HEK293 (cell line): ENCODE data around the gene APOL4.

Experiments used
- ATF2 ChIP-seq: fragments of 450-650 bp; formaldehyde crosslinking; IDR thresholded peaks from 2 replicates; pipeline ENCODE4 v1.5.1; 2016; ENCODE audit warnings: missing biosample characterization, missing genetic modification characterization, low read depth
- CTCF ChIP-seq: fragments of 450-650 bp; formaldehyde crosslinking; IDR thresholded peaks from 2 replicates; pipeline ENCODE4 v1.5.1; 2016; ENCODE audit warnings: missing biosample characterization, missing genetic modification characterization
- ELK4 ChIP-seq: IDR thresholded peaks from 2 replicates; pipeline ENCODE4 v1.6.1; 2011; ENCODE audit warnings: mild to moderate bottlenecking, low read depth, low read length, borderline replicate concordance
- GLI2 ChIP-seq: fragments of 450-650 bp; formaldehyde crosslinking; IDR thresholded peaks from 2 replicates; pipeline ENCODE4; 2017; ENCODE audit warnings: missing biosample characterization, missing genetic modification characterization, low read depth, borderline replicate concordance
- PRDM10 ChIP-seq: fragments of 450-650 bp; formaldehyde crosslinking; IDR thresholded peaks from 2 replicates; pipeline ENCODE4 v1.5.1; 2016; ENCODE audit warnings: missing biosample characterization, missing genetic modification characterization
- ZBTB10 ChIP-seq: fragments of 450-650 bp; formaldehyde crosslinking; IDR thresholded peaks from 2 replicates; pipeline ENCODE4 v1.5.1; 2016; ENCODE audit warnings: missing biosample characterization, missing genetic modification characterization
- ZBTB17 ChIP-seq: fragments of 450-650 bp; formaldehyde crosslinking; IDR thresholded peaks from 2 replicates; pipeline ENCODE4 v1.5.1; 2016; ENCODE audit warnings: missing biosample characterization, missing genetic modification characterization
- ZBTB21 ChIP-seq: fragments of 450-650 bp; formaldehyde crosslinking; IDR thresholded peaks from 2 replicates; pipeline ENCODE4 v1.5.1; 2017; ENCODE audit warnings: missing biosample characterization, missing genetic modification characterization
- ZBTB44 ChIP-seq: fragments of 450-650 bp; IDR thresholded peaks from 2 replicates; pipeline ENCODE4 v1.5.1; 2018; ENCODE audit warnings: missing biosample characterization, mild to moderate bottlenecking, missing genetic modification characterization
- ZNF175 ChIP-seq: fragments of 450-650 bp; formaldehyde crosslinking; IDR thresholded peaks from 2 replicates; pipeline ENCODE4 v1.5.1; 2016; ENCODE audit warnings: missing biosample characterization, missing genetic modification characterization
- ZNF239 ChIP-seq: fragments of 450-650 bp; formaldehyde crosslinking; IDR thresholded peaks from 2 replicates; pipeline ENCODE4 v1.5.1; 2016; ENCODE audit warnings: missing biosample characterization, missing genetic modification characterization
- ZNF354C ChIP-seq: fragments of 450-650 bp; formaldehyde crosslinking; IDR thresholded peaks from 2 replicates; pipeline ENCODE4 v1.5.1; 2016; ENCODE audit warnings: missing biosample characterization, missing genetic modification characterization, low read depth, borderline replicate concordance
- ZNF404 ChIP-seq: fragments of 450-650 bp; formaldehyde crosslinking; IDR thresholded peaks from 2 replicates; pipeline ENCODE4 v1.5.1; 2017; ENCODE audit warnings: missing biosample characterization, missing genetic modification characterization
- ZNF664 ChIP-seq: fragments of 450-650 bp; formaldehyde crosslinking; IDR thresholded peaks from 2 replicates; pipeline ENCODE4 v1.5.1; 2016; ENCODE audit warnings: missing biosample characterization, missing genetic modification characterization
- ZNF777 ChIP-seq: fragments of 450-650 bp; formaldehyde crosslinking; IDR thresholded peaks from 2 replicates; pipeline ENCODE4 v1.5.1; 2017; ENCODE audit warnings: missing biosample characterization, missing genetic modification characterization, borderline replicate concordance

The APOL4 gene

GRCh38 chr22:36221799-36222751, 20.5 kb upstream of the APOL4 start (continued):
- TF ChIP-seq ZBTB44, result no peak
- TF ChIP-seq ZNF354C, result no peak
- no peak for TF ChIP-seq GLI2 (tag by site-specific recombination)
- TF ChIP-seq ZNF404 (tag by site-specific recombination), result no peak
- 0 out of 2 replicates have a peak, but pooled peaks have one; percentile 42 for TF ChIP-seq PRDM10 (tag by site-specific recombination)
- no peak for TF ChIP-seq ELK4
- peak; percentile 82 for TF ChIP-seq CTCF (tag by site-specific recombination)
- no peak for TF ChIP-seq ZNF777 (tag by site-specific recombination)
- TF ChIP-seq ZBTB21 (tag by site-specific recombination), result no peak
- TF ChIP-seq ZNF664 (tag by site-specific recombination), result no peak
- no peak for TF ChIP-seq ZNF239 (tag by site-specific recombination)
- no peak for TF ChIP-seq ATF2
- 0 out of 2 replicates have a peak, but pooled peaks have one; percentile 33 for TF ChIP-seq ZBTB17 (tag by site-specific recombination)
- no peak for TF ChIP-seq ZNF175 (tag by site-specific recombination)
- no peak for TF ChIP-seq ZBTB10 (tag by site-specific recombination)
